Ovary (tissue), 3 donors: ENCODE results near the gene GPR152.

Experiments
- CTCF ChIP-seq, 3 donors: fragments of 450-650 bp in 2 of 3; fragments of 200-600 bp in 1 of 3; IDR thresholded peaks; one replicate each; pipeline versions ENCODE4 v1.5.1 to v1.8.0; 2016 to 2022; ENCODE audit warnings: antibody characterized with exemption in 3 of 3, mild to moderate bottlenecking in 1 of 3
- POLR2A ChIP-seq: fragments of 450-650 bp; IDR thresholded peaks from one replicate; pipeline ENCODE4 v1.6.1; 2017; ENCODE audit warnings: antibody characterized with exemption, mild to moderate bottlenecking, moderate library complexity
- donor health status: DM: no; HTN: no; CAD: no.

DNA sequence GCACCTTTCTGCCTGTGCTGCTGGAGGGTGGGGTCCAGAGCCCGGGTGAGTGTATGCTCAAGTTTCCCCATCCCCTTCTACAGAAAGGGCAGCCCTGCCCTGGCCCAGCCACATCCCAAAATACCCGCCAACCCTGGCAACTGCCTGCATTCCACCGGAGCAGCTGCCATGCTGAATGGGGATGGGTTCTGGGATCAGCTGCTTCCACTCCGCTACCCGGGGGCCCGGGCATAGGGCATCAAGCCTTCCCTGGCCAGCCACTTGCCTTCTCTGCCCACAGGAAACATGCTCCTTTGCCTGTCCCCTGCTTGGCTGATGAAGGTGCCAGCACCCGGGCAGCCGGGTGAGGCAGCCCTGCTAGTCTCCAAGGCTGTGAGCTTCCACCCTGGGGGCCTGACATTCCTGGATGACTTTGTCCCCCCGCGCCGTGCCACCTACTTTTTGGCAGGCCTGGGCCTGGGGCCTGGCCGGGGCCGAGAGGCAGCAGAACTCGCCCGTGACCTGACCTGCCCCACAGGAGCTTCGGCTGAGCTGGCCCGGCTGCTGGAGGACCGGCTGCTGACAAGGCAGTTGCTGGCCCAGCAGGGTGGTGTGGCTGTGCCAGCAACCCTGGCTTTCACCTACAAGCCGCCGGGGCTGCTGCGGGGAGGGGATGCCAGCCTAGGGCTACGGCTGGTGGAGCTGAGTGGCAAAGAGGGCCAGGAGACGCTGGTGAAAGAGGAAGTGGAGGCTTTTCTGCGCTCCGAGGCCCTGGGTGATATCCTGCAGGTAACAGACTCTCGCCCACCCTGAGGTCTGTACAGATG lies 33.9 kb downstream of the GPR152 start:
- TF ChIP-seq CTCF (IDR thresholded peaks at IDR 0.05) (no peak), POLR2A (no peak)
